K562 (cell line): ENCODE results near the gene PSPC1.

Experiments used
- CEBPG ChIP-seq, 3 experiments: fragments of 200-800 bp in 1 of 3; sonication (Bioruptor generic) in 1 of 3; sonication (generic) in 1 of 3; formaldehyde crosslinking in 1 of 3; IDR thresholded peaks in 2 of 3; conservative IDR thresholded peaks in 1 of 3; 2 replicates each; pipeline versions ENCODE4 v1.6.1 to v1.8.0; 2016 to 2022; ENCODE audit warnings: missing compliant biosample characterization in 2 of 3, missing genetic modification characterization in 2 of 3, mild to moderate bottlenecking in 1 of 3, missing genetic modification reagents in 1 of 3
- ETV5 ChIP-seq: sonication (generic); formaldehyde crosslinking; IDR thresholded peaks from 2 replicates; pipeline ENCODE4 v1.4.0; 2020; ENCODE audit warnings: low read depth, mild to moderate bottlenecking, missing genetic modification reagents
- ILK ChIP-seq: fragments of 450-650 bp; IDR thresholded peaks from 2 replicates; pipeline ENCODE4 v1.6.1; 2016; ENCODE audit warnings: missing genetic modification characterization, low read depth, mild to moderate bottlenecking, missing compliant biosample characterization, moderate library complexity, borderline replicate concordance
- PRMT5 ChIP-seq: sonication (generic); formaldehyde crosslinking; IDR thresholded peaks from 2 replicates; pipeline ENCODE4 v1.5.0; 2020; ENCODE audit warnings: missing genetic modification reagents
- ZBTB7A ChIP-seq: IDR thresholded peaks from 2 replicates; pipeline ENCODE4 v1.6.1; 2011; ENCODE audit warnings: low read depth, mild to moderate bottlenecking, low read length, moderate library complexity, borderline replicate concordance; ENCODE audit not compliant: control insufficient read depth
- TF ChIP-seq, protein P1 (sequence below): fragments of 450-650 bp; conservative IDR thresholded peaks from 2 replicates; pipeline ENCODE4 v1.6.1; 2016; ENCODE audit warnings: missing genetic modification characterization, low read depth, mild to moderate bottlenecking, control low read depth, missing compliant biosample characterization

DNA sequence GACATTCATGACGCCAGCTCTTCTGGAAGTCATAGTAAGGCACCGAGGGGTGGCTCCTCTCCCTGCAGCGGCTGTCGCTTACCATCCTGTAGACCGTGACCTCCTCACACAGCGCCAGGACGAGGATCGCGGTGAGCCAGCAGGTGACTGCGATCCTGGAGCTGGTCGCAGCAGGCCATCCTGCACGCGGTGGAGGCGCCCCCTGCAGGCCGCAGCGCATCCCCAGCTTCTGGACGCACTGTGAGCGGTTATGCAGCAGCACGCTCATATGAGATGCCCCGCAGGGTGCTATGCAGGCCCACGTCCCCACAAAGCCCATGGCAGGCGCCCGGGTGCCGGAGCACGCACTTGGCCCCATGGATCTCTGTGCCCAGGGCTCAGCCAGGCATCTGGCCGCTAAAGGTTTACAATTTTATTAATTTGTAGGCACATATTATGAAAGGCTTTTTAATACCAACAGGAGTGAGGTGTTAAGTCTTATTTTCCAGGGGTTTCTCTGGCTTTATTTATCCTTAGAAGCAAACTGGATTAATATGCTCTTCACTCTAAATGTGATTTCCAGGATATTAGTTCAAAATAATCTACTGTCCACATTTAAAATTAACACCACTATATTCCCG is 35.6 kb upstream of the PSPC1 start:
- TF ChIP-seq, protein P1, sequence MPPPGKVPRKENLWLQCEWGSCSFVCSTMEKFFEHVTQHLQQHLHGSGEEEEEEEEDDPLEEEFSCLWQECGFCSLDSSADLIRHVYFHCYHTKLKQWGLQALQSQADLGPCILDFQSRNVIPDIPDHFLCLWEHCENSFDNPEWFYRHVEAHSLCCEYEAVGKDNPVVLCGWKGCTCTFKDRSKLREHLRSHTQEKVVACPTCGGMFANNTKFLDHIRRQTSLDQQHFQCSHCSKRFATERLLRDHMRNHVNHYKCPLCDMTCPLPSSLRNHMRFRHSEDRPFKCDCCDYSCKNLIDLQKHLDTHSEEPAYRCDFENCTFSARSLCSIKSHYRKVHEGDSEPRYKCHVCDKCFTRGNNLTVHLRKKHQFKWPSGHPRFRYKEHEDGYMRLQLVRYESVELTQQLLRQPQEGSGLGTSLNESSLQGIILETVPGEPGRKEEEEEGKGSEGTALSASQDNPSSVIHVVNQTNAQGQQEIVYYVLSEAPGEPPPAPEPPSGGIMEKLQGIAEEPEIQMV (tag) = no peak
- TF ChIP-seq ETV5 (CRISPR knock-in tag) (no peak), ILK (tag) (no peak), PRMT5 (CRISPR knock-in tag) (no peak), CEBPG (CRISPR knock-in tag; IDR thresholded peaks at IDR 0.05) (no peak), CEBPG (tag; conservative IDR thresholded peaks at IDR 0.05 in 1 of 2, IDR thresholded peaks at IDR 0.05 in 1 of 2) (no peak), ZBTB7A (no peak)
